Gastroesophageal sphincter (tissue), 4 donors: ENCODE data around the gene SDK2. TPM values are rescaled to one million over a fixed set of nuclear protein-coding genes. Genes with fewer than 3 reads are reported as not detected.

Experiments used
- ATAC-seq: fragments of 150-250 bp; one replicate; pipeline ENCODE4 v1.9.1; 2016; ENCODE audit warnings: mild to moderate bottlenecking, moderate library complexity
- H3K27ac ChIP-seq, 4 donors: fragments of 200-600 bp; sonication (generic) in 3 of 4; 1 replicate in 3 of 4; 2 replicates in 1 of 4; pipeline ENCODE4 v1.5.1; 2016 to 2019
- H3K27me3 ChIP-seq: fragments of 200-600 bp; sonication (generic); one replicate; pipeline ENCODE4 v1.5.1; 2019
- H3K36me3 ChIP-seq, 2 donors: fragments of 200-600 bp; sonication (generic); one replicate each; pipeline ENCODE4 v1.5.1; 2019; ENCODE audit warnings: control low read depth in 1 of 2
- H3K4me1 ChIP-seq, 3 donors: fragments of 200-600 bp; sonication (generic); 1 replicate in 2 of 3; 2 replicates in 1 of 3; pipeline ENCODE4 v1.5.1; 2016 to 2019; ENCODE audit warnings: control low read depth in 2 of 3
- H3K4me3 ChIP-seq, 2 donors: fragments of 200-600 bp; sonication (generic); one replicate each; pipeline ENCODE4 v1.5.1; 2019; ENCODE audit warnings: mild to moderate bottlenecking in 1 of 2, moderate library complexity in 1 of 2
- H3K9me3 ChIP-seq, 3 donors: fragments of 200-600 bp; sonication (generic); one replicate each; pipeline ENCODE4 v1.5.1; 2017 to 2019; ENCODE audit warnings: control low read depth in 2 of 3
- CTCF ChIP-seq, 4 experiments: fragments of 200-600 bp in 2 of 4; fragments of 450-650 bp in 2 of 4; sonication (generic) in 1 of 4; IDR thresholded peaks; one replicate each; pipeline ENCODE4 v1.5.1; 2017 to 2019; ENCODE audit warnings: antibody characterized with exemption in 4 of 4, mild to moderate bottlenecking in 2 of 4, moderate library complexity in 2 of 4
- EP300 ChIP-seq: sonication (generic); formaldehyde crosslinking; IDR thresholded peaks from one replicate; pipeline ENCODE4 v1.6.1; 2017; ENCODE audit warnings: antibody characterized with exemption, mild to moderate bottlenecking
- POLR2A ChIP-seq, 2 donors: fragments of 450-650 bp; IDR thresholded peaks; one replicate each; pipeline ENCODE4 v1.6.1; 2017; ENCODE audit warnings: antibody characterized with exemption in 2 of 2, mild to moderate bottlenecking in 2 of 2, moderate library complexity in 1 of 2
- POLR2AphosphoS5 ChIP-seq: sonication (generic); formaldehyde crosslinking; IDR thresholded peaks from one replicate; pipeline ENCODE4 v1.6.1; 2017; ENCODE audit warnings: antibody characterized with exemption
- WGBS, 2 donors: methylation state at CpG; one replicate each; pipeline ENCODE4 v1.1.5; 2018; ENCODE audit warnings: low coverage in 1 of 2; 5-methylcytosine and 5-hydroxymethylcytosine counted together
- total RNA-seq, 4 donors: library from RNA; depleted of rRNA; stranded (reverse); fragments of >200 nt; gene quantifications; one replicate each; pipeline ENCODE4 v1.1.0, GENCODE V29; 2016

SDK2 gene
- total RNA-seq, 4 donors from 2014 or later: 0.31 to 2.0 (median 0.78) TPM

DNA sequence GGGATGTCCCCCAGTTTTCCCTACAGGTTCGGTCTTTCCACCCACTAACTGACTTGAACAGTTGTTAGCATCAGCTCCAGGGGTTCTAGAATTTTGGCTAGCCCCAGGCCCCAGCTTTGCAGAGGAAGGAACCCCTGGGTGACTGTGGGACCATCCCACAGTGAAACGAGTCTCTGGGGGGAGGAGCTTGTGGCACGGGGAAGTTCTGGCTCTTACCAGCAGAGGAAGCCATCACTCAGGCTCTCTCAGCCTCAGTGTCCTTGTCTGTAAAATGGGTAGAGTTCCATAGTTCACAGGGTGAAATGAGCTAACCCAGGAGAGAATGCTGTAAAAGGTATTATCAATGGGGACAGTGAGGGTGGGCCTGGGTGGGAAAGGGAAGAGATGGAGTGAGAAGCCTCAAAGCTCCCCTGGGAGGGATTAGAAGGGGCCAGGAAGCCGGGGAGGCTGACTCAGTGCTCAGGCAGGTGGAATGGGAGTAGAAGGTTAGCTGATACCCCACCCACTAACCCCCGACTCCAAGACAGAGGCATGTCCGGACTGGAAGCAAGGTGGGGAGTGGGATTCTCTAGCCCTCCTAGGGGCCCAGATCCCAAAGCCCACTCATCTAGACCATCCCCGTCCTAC is 301.6 kb downstream of the SDK2 start:
- peak overlapping the region in 1 of 2 donors; percentile 27 for H3K4me3 ChIP-seq
- no peak for ATAC-seq
- WGBS, 2 donors: 0 to 21% methylated on average over 2 to 4 of the region's 7 CpGs
- TF ChIP-seq CTCF (IDR thresholded peaks at IDR 0.05) (no peak), EP300 (no peak), POLR2A (IDR thresholded peaks at IDR 0.05) (no peak), POLR2AphosphoS5 (no peak)
- H3K9me3 ChIP-seq: no peaks in the 10 kb centered on the region
- peak overlapping the region; percentile 7 to 82 (median 78) for H3K27ac ChIP-seq
- peaks cover 0 to 67% (median 26%) of the 10 kb centered on the region in 3 donors for H3K4me1 ChIP-seq
- no peaks in the 10 kb centered on the region for H3K27me3 ChIP-seq
- no peaks in the 10 kb centered on the region for H3K36me3 ChIP-seq

DNA sequence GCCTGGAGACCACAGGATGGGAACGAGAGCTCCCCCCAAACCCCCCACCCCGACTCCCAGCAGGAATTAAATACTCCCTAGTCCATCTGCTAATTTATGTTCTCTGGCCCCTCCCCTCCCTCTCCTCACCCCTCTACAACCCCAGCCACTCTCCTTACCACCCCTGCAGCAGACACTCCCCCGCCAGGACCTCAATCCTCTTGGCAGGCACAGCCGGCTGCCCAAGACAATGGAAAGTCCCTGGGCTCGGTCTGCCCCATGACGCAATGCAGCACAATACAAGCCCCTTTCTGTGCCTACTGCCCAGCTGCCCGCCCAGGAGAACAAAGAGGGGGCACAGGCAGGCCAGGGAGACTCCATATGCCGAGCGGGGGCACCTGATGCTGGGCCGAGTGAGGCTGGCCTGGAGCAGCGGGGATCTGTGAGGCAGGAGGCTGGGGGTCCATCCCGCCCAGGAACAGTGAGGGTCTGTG is 302.2 kb downstream of the SDK2 start:
- no peaks in the 10 kb centered on the region for H3K27me3 ChIP-seq
- 20% methylated on average over 6 of the region's 12 CpGs; no CpG with 5 or more reads in 1 of the 2 donors for WGBS, 2 donors
- H3K4me1 ChIP-seq: peaks cover 0 to 67% (median 26%) of the 10 kb centered on the region in 3 donors
- H3K36me3 ChIP-seq: no peaks in the 10 kb centered on the region
- peak; percentile 15 for TF ChIP-seq POLR2AphosphoS5
- TF ChIP-seq CTCF (IDR thresholded peaks at IDR 0.05): no peak
- peak; percentile 75 for ATAC-seq
- H3K9me3 ChIP-seq: no peaks in the 10 kb centered on the region
- no peak overlapping the region for H3K4me3 ChIP-seq
- peak overlapping the region; percentile 7 to 82 (median 78) for H3K27ac ChIP-seq

GRCh38 chr17:73341350-73342049 is 302.7 kb downstream of the SDK2 start:
- WGBS, 2 donors: 29 to 56% methylated on average over 3 to 11 of the region's 15 CpGs
- ATAC-seq: no peak
- Histone ChIP-seq H3K4me1 (peaks cover 0 to 64% (median 26%) of the 10 kb centered on the region in 3 donors), H3K27me3 (no peaks in the 10 kb centered on the region), H3K9me3 (no peaks in the 10 kb centered on the region), H3K27ac (peak overlapping the region in 3 of 4 donors; percentile 77 to 82 (median 80)), H3K4me3 (no peak overlapping the region), H3K36me3 (no peaks in the 10 kb centered on the region)
- TF ChIP-seq POLR2AphosphoS5 (no peak), EP300 (no peak), CTCF (IDR thresholded peaks at IDR 0.05) (no peak), POLR2A (IDR thresholded peaks at IDR 0.05) (no peak)

DNA sequence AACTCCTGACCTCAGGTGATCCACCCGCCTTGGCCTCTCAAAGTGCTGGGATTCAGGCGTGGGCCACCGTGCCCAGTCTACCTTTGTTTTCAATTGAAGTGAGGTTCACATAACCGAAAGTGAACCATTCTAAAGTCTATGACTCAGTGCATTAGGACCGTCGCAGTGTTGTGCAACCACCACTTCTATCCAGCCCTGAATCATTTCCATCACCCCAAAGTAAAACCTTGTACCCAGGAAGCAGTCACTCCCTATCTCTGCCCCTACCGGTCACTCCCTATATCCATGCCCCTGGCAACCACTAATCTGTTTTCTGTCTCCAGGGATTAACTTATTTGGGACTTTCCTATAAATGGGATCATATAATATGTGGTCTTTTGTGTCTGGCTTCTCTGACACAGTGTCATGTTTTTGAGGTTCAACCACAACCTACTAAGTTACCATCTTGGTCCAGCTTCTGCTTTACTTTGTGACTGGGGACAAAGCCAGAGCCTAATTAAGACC is 304.1 kb downstream of the SDK2 start:
- WGBS, 2 donors: 32 to 39% methylated on average over 4 of the region's 7 CpGs
- peak overlapping the region in 3 of 4 donors; percentile 48 to 71 (median 58) for H3K27ac ChIP-seq

More for the DNA sequence above, 304.1 kb downstream of the SDK2 start:
- H3K9me3 ChIP-seq: no peaks in the 10 kb centered on the region
- H3K27me3 ChIP-seq: no peaks in the 10 kb centered on the region
- H3K36me3 ChIP-seq: no peaks in the 10 kb centered on the region
- ATAC-seq: peak; percentile 68
- peaks cover 0 to 64% (median 26%) of the 10 kb centered on the region in 3 donors for H3K4me1 ChIP-seq
- H3K4me3 ChIP-seq: no peak overlapping the region
- TF ChIP-seq CTCF (IDR thresholded peaks at IDR 0.05): no peak
- peak; percentile 56 for TF ChIP-seq POLR2AphosphoS5
